ENCODE results near the gene MAP9. TPM values are rescaled to one million over a fixed set of nuclear protein-coding genes. Genes with fewer than 3 reads are reported as not detected.

The MAP9 gene
- total and polyA plus RNA-seq, 2 experiments from 2014 or later = 16.0 to 33.7 TPM

- Mint-ChIP-seq H3K4me3 (no peak overlapping the region), H3K27ac (no peak overlapping the region), H3K36me3 (ENCODE audit: low read depth) (no peaks in the 10 kb centered on the region), H3K4me1 (no peaks in the 10 kb centered on the region), H3K9me3 (no peaks in the 10 kb centered on the region), H3K27me3 (ENCODE audit: insufficient read depth, low read depth, poor library complexity) (peaks cover 2% of the 10 kb centered on the region)
- Histone ChIP-seq H3F3A (replicated peaks; ENCODE audit: low read depth) (no peaks in the 10 kb centered on the region), H3K79me2 (replicated peaks; ENCODE audit: insufficient read depth) (no peaks in the 10 kb centered on the region), H3K27ac (ENCODE audit: low read depth) (no peak overlapping the region), H3K9me2 (ENCODE audit: insufficient read depth) (no peaks in the 10 kb centered on the region), H3K4me1 (ENCODE audit: insufficient read depth) (no peaks in the 10 kb centered on the region), H3K36me3 (ENCODE audit: insufficient read depth) (no peaks in the 10 kb centered on the region), H2AFZ (no peak overlapping the region), H4K20me1 (replicated peaks; ENCODE audit: insufficient read depth) (no peaks in the 10 kb centered on the region), H3K4me3 (no peak overlapping the region), H3K27me3 (ENCODE audit: insufficient read depth) (peaks cover 4% of the 10 kb centered on the region; the same call in 1 of the 2 replicates), H3K4me2 (no peak overlapping the region)
- DNase-seq (ENCODE audit: low spot score) (no peak), ATAC-seq (no peak)
- TF ChIP-seq JUNB (IDR thresholded peaks at IDR 0.05; ENCODE audit: unreplicated experiment) (no peak), STAT1 (IDR thresholded peaks at IDR 0.05; ENCODE audit: unreplicated experiment) (no peak), POLR2AphosphoS5 (IDR thresholded peaks at IDR 0.05; ENCODE audit: low read depth) (no peak), ETS1 (IDR thresholded peaks at IDR 0.05) (no peak)
Observed at GRCh38 chr4:155408796-155409195, 32.0 kb upstream of the MAP9 start.

- Histone ChIP-seq H3K27ac (ENCODE audit: low read depth) (no peak overlapping the region), H3K4me1 (ENCODE audit: insufficient read depth) (no peaks in the 10 kb centered on the region), H3K27me3 (ENCODE audit: insufficient read depth) (no peaks in the 10 kb centered on the region), H3K36me3 (ENCODE audit: insufficient read depth) (no peaks in the 10 kb centered on the region), H3K9me2 (ENCODE audit: insufficient read depth) (no peaks in the 10 kb centered on the region), H2AFZ (no peak overlapping the region), H3K4me2 (no peak overlapping the region), H4K20me1 (replicated peaks; ENCODE audit: insufficient read depth) (no peaks in the 10 kb centered on the region), H3K79me2 (replicated peaks; ENCODE audit: insufficient read depth) (no peaks in the 10 kb centered on the region), H3K4me3 (no peak overlapping the region), H3F3A (replicated peaks; ENCODE audit: low read depth) (no peaks in the 10 kb centered on the region)
- DNase-seq (ENCODE audit: low spot score) = no peak
- H3K27me3 Mint-ChIP-seq (ENCODE audit: insufficient read depth, low read depth, poor library complexity) = peaks cover under 1% of the 10 kb centered on the region
- no peak for ATAC-seq
- no peaks in the 10 kb centered on the region for H3K9me3 Mint-ChIP-seq
- H3K36me3 Mint-ChIP-seq (ENCODE audit: low read depth) = no peaks in the 10 kb centered on the region
- no peak overlapping the region for H3K4me3 Mint-ChIP-seq
- TF ChIP-seq JUNB (IDR thresholded peaks at IDR 0.05; ENCODE audit: unreplicated experiment) = no peak
- TF ChIP-seq ETS1 (IDR thresholded peaks at IDR 0.05) = no peak
- no peak for TF ChIP-seq EZH2 (IDR thresholded peaks at IDR 0.05; ENCODE audit: low read depth, unreplicated experiment)
- no peak for TF ChIP-seq REST (IDR thresholded peaks at IDR 0.05; ENCODE audit: unreplicated experiment)
- no peak for TF ChIP-seq ZNF114 (CRISPR knock-in tag; IDR thresholded peaks at IDR 0.05)
- TF ChIP-seq CREB1 (CRISPR knock-in tag; IDR thresholded peaks at IDR 0.05; ENCODE audit: low read depth) = no peak
- H3K27ac Mint-ChIP-seq = no peak overlapping the region
- no peaks in the 10 kb centered on the region for H3K4me1 Mint-ChIP-seq
Observed at GRCh38 chr4:155407480-155407879, 30.7 kb upstream of the MAP9 start.

Measured in GM23338 (cell line).